Trophoblast cell (in vitro differentiated cells and primary cell): ENCODE measurements around the gene KCTD13.
"Not testable (repeated sequence)": the region's sequence is repeated elsewhere in the genome, so short reads cannot be mapped to it uniquely, and the experiment has no call there.

Experiments
- DNase-seq, 2 donors: peaks; one replicate each; pipeline ENCODE4 v3.0.0-alpha.2; 2016
- H2AFZ ChIP-seq: 2 replicates; pipeline ENCODE4 v1.6.1; 2013; ENCODE audit warnings: low read length, moderate library complexity, mild to moderate bottlenecking; ENCODE audit not compliant: insufficient read depth, poor library complexity
- H2AK5ac ChIP-seq: 2 replicates; pipeline ENCODE4 v1.6.1; 2013; ENCODE audit warnings: mild to moderate bottlenecking, low read length
- H2BK120ac ChIP-seq: 2 replicates; pipeline ENCODE4 v1.6.1; 2013; ENCODE audit warnings: low read length, mild to moderate bottlenecking, moderate library complexity; ENCODE audit not compliant: insufficient read depth, poor library complexity
- H2BK12ac ChIP-seq: 2 replicates; pipeline ENCODE4 v1.6.1; 2013; ENCODE audit warnings: mild to moderate bottlenecking, low read length, moderate library complexity
- H2BK5ac ChIP-seq: 2 replicates; pipeline ENCODE4 v1.6.1; 2013; ENCODE audit warnings: low read length, low read depth, moderate library complexity, mild to moderate bottlenecking; ENCODE audit not compliant: poor library complexity
- H3K14ac ChIP-seq: 2 replicates; pipeline ENCODE4 v1.6.1; 2013; ENCODE audit warnings: mild to moderate bottlenecking, low read length
- H3K18ac ChIP-seq: 2 replicates; pipeline ENCODE4 v1.6.1; 2013; ENCODE audit warnings: mild to moderate bottlenecking, low read length
- H3K23ac ChIP-seq: 2 replicates; pipeline ENCODE4 v1.6.1; 2013; ENCODE audit warnings: low read length
- H3K27ac ChIP-seq: 2 replicates; pipeline ENCODE4 v1.5.1; 2013; ENCODE audit warnings: low read depth, mild to moderate bottlenecking, inconsistent platforms, low read length, moderate library complexity
- H3K27me3 ChIP-seq: 2 replicates; pipeline ENCODE4 v1.6.1; 2013; ENCODE audit warnings: inconsistent platforms, mild to moderate bottlenecking, low read length, moderate library complexity; ENCODE audit not compliant: insufficient read depth
- H3K36me3 ChIP-seq, 2 experiments: 1 replicate in 1 of 2; 2 replicates in 1 of 2; pipeline ENCODE4 v1.6.1; 2013; ENCODE audit warnings: low read length in 2 of 2, mild to moderate bottlenecking in 2 of 2, moderate library complexity in 1 of 2; ENCODE audit not compliant: insufficient read depth in 2 of 2, control insufficient read depth in 1 of 2
- H3K4ac ChIP-seq: 2 replicates; pipeline ENCODE4 v1.6.1; 2013; ENCODE audit warnings: low read depth, mild to moderate bottlenecking, low read length, moderate library complexity
- H3K4me1 ChIP-seq, 2 experiments: 1 replicate in 1 of 2; 2 replicates in 1 of 2; pipeline ENCODE4 v1.6.1; 2013; ENCODE audit warnings: low read length in 2 of 2, mild to moderate bottlenecking in 2 of 2, moderate library complexity in 1 of 2; ENCODE audit not compliant: insufficient read depth in 2 of 2, control insufficient read depth in 1 of 2
- H3K4me2 ChIP-seq: 2 replicates; pipeline ENCODE4 v1.6.1; 2013; ENCODE audit warnings: inconsistent platforms, mild to moderate bottlenecking, low read length, moderate library complexity
- H3K4me3 ChIP-seq: 2 replicates; pipeline ENCODE4 v1.5.1; 2013; ENCODE audit warnings: mild to moderate bottlenecking, low read depth, low read length, inconsistent platforms
- H3K79me1 ChIP-seq: one replicate; pipeline ENCODE4 v1.6.1; 2013; ENCODE audit warnings: low read length
- H3K79me2 ChIP-seq: 2 replicates; pipeline ENCODE4 v1.6.1; 2013; ENCODE audit warnings: low read length, mild to moderate bottlenecking; ENCODE audit not compliant: control insufficient read depth, insufficient read depth, poor library complexity
- H3K9ac ChIP-seq: 2 replicates; pipeline ENCODE4 v1.6.1; 2013; ENCODE audit warnings: mild to moderate bottlenecking, low read length
- H3K9me3 ChIP-seq: 2 replicates; pipeline ENCODE4 v1.6.1; 2013; ENCODE audit warnings: low read depth, mild to moderate bottlenecking, control low read depth, inconsistent platforms, low read length; ENCODE audit not compliant: insufficient read depth
- H4K12ac ChIP-seq: 2 replicates; pipeline ENCODE4 v1.6.1; 2013; ENCODE audit warnings: low read depth, mild to moderate bottlenecking, low read length, moderate library complexity
- H4K8ac ChIP-seq: 2 replicates; pipeline ENCODE4 v1.6.1; 2013; ENCODE audit warnings: low read depth, mild to moderate bottlenecking, low read length, moderate library complexity
- H4K91ac ChIP-seq: one replicate; pipeline ENCODE4 v1.6.1; 2013; ENCODE audit warnings: low read depth, mild to moderate bottlenecking, low read length, moderate library complexity
- WGBS: extraction: QIAGEN DNeasy Blood & Tissue Kit; methylation state at CpG from one replicate; pipeline ENCODE4 v1.1.7; 2013; ENCODE audit warnings: missing lambda C conversion rate; ENCODE audit not compliant: insufficient read length, insufficient coverage; ENCODE audit errors: extremely low coverage; 5-methylcytosine and 5-hydroxymethylcytosine counted together

Gene KCTD13

DNA sequence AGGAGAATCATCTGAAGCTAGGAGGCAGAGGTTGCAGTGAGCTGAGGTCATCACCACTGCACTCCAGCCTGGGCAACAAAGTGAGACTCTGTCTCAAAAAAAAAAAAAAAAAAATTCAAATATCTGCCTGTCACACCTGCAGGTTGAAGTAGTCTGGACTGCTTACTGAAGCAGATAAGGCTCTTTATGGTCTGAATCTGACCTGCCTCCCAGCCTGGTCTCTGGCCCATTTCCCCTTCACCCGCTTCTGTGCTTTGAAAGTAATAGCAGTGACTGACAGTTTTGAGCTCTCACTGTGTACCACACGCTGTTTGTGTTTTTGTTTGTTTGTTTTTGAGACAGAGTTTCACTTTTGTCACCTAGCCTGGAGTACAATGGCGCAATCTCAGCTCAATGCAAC, 32.5 kb downstream of the KCTD13 start:
- Histone ChIP-seq H3K14ac (no peak overlapping the region), H3K27ac (no peak overlapping the region), H3K4me1 (peaks cover 0 to 5% of the 10 kb centered on the region in 2 experiments), H4K12ac (no peak overlapping the region), H3K18ac (no peak overlapping the region), H3K79me1 (no peaks in the 10 kb centered on the region), H3K9me3 (no peaks in the 10 kb centered on the region), H3K36me3 (no peaks in the 10 kb centered on the region), H3K27me3 (no peaks in the 10 kb centered on the region), H3K4me2 (no peak overlapping the region), H4K91ac (no peak overlapping the region), H2AK5ac (no peak overlapping the region), H3K4me3 (no peak overlapping the region), H4K8ac (no peak overlapping the region), H3K9ac (no peak overlapping the region), H3K79me2 (no peaks in the 10 kb centered on the region), H3K4ac (no peak overlapping the region), H2BK12ac (no peak overlapping the region), H2BK120ac (no peak overlapping the region), H3K23ac (no peak overlapping the region), H2BK5ac (no peak overlapping the region), H2AFZ (no peak overlapping the region)
- DNase-seq = peak in 1 of 2 donors; percentile 4
- WGBS = no CpG with 5 or more reads among the region's 3 CpGs

DNA sequence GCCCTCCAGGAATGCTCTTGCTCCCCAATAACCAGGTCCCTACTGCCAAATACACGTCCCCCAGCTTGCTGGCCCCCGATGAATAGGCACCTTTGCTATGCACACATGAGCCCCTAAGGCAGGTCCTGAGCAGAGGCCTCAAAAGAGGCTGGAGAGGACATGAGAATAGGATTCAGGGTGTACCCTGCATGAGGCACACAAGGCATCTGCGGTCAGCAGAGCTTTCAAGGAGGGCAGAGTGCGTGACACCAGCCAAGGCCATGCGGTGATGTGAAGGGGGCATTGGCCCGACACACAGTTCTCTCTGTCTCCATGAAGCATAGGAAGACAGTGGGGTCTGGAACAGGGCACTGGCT, 33.6 kb downstream of the KCTD13 start:
- no peak overlapping the region for H3K4me3 ChIP-seq
- no peak overlapping the region for H3K23ac ChIP-seq
- no peak overlapping the region for H4K91ac ChIP-seq
- H3K27me3 ChIP-seq = no peaks in the 10 kb centered on the region
- no peaks in the 10 kb centered on the region for H3K79me2 ChIP-seq
- H3K9ac ChIP-seq = no peak overlapping the region
- no peak overlapping the region for H2BK12ac ChIP-seq
- H3K79me1 ChIP-seq = no peaks in the 10 kb centered on the region
- H3K4me2 ChIP-seq = no peak overlapping the region
- no peak overlapping the region for H2AFZ ChIP-seq
- no CpG with 5 or more reads among the region's 6 CpGs for WGBS
- H3K18ac ChIP-seq = no peak overlapping the region
- no peak overlapping the region for H2BK5ac ChIP-seq
- no peak overlapping the region for H3K4ac ChIP-seq
- no peaks in the 10 kb centered on the region for H3K36me3 ChIP-seq
- DNase-seq = no peak
- H3K14ac ChIP-seq = no peak overlapping the region
- peaks cover 2% of the 10 kb centered on the region for H3K9me3 ChIP-seq
- no peak overlapping the region for H2BK120ac ChIP-seq
- H2AK5ac ChIP-seq = no peak overlapping the region
- H3K27ac ChIP-seq = no peak overlapping the region
- no peaks in the 10 kb centered on the region for H3K4me1 ChIP-seq
- H4K12ac ChIP-seq = no peak overlapping the region
- no peak overlapping the region for H4K8ac ChIP-seq

GRCh38 chr16:29891525-29892457, 34.2 kb downstream of the KCTD13 start:
- H2AK5ac ChIP-seq = no peak overlapping the region
- no peaks in the 10 kb centered on the region for H3K4me1 ChIP-seq
- no peak overlapping the region for H3K4me2 ChIP-seq
- no peak overlapping the region for H4K91ac ChIP-seq
- no peaks in the 10 kb centered on the region for H3K36me3 ChIP-seq
- H3K4ac ChIP-seq = no peak overlapping the region
- H2BK120ac ChIP-seq = no peak overlapping the region
- no CpG with 5 or more reads among the region's 10 CpGs for WGBS
- no peak overlapping the region for H3K23ac ChIP-seq
- no peak for DNase-seq
- no peak overlapping the region for H3K4me3 ChIP-seq
- H2AFZ ChIP-seq = no peak overlapping the region
- no peak overlapping the region for H3K27ac ChIP-seq
- no peak overlapping the region for H3K18ac ChIP-seq
- no peak overlapping the region for H3K14ac ChIP-seq
- H4K12ac ChIP-seq = no peak overlapping the region
- no peak overlapping the region for H2BK5ac ChIP-seq
- no peak overlapping the region for H3K9ac ChIP-seq
- no peaks in the 10 kb centered on the region for H3K27me3 ChIP-seq
- no peak overlapping the region for H2BK12ac ChIP-seq
- peaks cover 2% of the 10 kb centered on the region for H3K9me3 ChIP-seq
- H4K8ac ChIP-seq = no peak overlapping the region
- H3K79me2 ChIP-seq = no peaks in the 10 kb centered on the region
- H3K79me1 ChIP-seq = no peaks in the 10 kb centered on the region

GRCh38 chr16:29889372-29889771, 36.7 kb downstream of the KCTD13 start:
- H3K79me2 ChIP-seq, H4K8ac ChIP-seq, H3K4me2 ChIP-seq, H2BK120ac ChIP-seq, H3K79me1 ChIP-seq, H3K4me1 ChIP-seq, DNase-seq, H3K14ac ChIP-seq, H4K91ac ChIP-seq, H2AFZ ChIP-seq, H3K4ac ChIP-seq, H3K27me3 ChIP-seq, H2BK5ac ChIP-seq, H2AK5ac ChIP-seq, H2BK12ac ChIP-seq, H3K27ac ChIP-seq, H3K4me3 ChIP-seq, H3K36me3 ChIP-seq, H4K12ac ChIP-seq, H3K18ac ChIP-seq, H3K9ac ChIP-seq, H3K9me3 ChIP-seq, H3K23ac ChIP-seq: not testable (repeated sequence)
- no CpG with 5 or more reads among the region's 3 CpGs for WGBS
